GM15510 (cell line): ENCODE measurements around the gene NDUFA13.

Experiments used
- POLR2A ChIP-seq: IDR thresholded peaks from 3 replicates; pipeline ENCODE4 v1.6.1; 2011; ENCODE audit warnings: borderline replicate concordance; ENCODE audit not compliant: insufficient read length; ENCODE audit errors: extremely low read depth

NDUFA13 gene

DNA sequence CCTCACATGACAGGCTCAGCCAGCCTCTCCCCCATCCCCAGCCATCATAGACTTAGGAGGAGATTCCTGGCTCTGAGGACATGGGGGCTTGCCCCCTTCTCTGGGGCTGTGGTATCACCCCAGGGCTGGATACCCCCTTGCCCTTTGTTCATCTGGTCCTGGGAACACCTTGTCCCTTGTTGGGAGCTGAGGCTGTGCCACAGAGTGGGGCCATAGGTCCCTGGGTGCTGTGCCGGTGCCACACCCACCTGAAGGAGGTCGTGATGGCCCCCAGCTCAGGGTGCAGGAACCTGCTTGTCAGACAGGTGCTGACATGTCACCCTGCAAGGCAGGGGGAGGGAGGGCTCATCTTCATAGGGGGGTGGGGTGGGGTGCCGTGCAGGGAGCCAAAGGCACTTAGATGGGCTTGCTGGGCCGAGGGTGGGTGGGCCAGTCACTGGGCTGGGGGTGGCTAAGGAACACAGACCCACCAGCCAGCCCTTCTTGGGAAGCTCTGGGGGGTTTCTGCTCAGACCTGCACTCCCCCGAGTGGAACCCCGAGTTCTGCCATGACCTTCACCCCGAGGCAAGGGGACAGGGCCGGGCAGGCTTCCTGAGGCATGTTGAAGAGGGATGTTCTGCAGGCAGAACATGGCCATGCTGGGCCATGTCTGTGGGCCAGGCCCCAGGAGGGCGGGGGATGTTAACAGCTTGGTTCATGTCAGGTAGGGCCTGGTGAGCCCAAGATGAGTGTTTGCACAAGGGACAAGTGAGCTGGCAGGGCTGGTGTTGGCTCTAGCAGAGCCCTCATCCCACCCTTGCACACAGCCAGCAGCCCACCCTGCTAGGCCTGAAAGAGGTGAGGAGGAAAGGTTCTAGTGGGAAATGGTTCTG is 28.7 kb upstream of the NDUFA13 start:
- no peak for TF ChIP-seq POLR2A

DNA sequence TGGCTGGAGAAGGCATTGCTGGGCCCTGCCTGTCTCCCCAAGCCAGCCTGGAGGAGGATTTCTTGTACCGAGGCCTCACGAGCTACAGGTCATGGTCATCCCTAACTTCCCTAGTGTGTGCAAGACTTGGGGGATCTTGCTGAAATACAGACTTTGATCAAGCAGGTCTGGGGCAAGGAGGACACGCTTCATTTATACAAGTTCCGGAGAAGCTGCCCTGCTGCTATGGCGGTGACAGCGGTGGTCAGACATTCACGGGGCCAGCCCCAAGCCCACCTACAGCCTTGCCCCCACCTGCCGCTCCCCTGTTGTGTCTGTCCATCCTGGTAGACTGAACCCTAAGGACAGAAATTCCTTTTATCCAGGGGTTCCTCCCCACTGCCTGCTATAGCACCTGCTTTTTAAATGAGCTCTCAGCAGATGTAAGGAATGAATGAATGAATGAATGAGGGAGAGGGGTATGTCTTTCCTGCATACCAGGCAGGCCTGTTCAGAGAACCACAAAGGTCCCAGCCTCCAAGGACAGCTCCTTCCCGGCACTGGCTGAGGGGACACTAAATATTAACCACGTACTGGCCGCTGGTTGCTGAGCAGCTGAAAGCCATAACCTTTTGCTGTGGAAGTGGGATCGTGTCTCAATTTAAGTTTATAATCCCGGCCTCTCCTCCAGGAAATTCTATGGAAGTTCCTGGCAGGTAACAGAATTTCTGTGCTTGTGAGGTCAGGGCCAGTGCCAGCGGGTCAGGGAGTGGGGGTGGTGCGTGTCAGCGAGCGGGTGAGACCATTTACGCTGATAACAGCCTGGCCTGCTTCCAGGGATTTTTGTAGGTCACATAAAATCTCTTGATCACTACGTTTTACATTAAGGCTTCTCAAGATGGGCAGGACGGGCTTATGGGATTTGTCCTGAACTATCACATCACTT is 27.8 kb upstream of the NDUFA13 start:
- TF ChIP-seq POLR2A = no peak

- no peak for TF ChIP-seq POLR2A
Measured at GRCh38 chr19:19488875-19489690, 26.9 kb upstream of the NDUFA13 start.

DNA sequence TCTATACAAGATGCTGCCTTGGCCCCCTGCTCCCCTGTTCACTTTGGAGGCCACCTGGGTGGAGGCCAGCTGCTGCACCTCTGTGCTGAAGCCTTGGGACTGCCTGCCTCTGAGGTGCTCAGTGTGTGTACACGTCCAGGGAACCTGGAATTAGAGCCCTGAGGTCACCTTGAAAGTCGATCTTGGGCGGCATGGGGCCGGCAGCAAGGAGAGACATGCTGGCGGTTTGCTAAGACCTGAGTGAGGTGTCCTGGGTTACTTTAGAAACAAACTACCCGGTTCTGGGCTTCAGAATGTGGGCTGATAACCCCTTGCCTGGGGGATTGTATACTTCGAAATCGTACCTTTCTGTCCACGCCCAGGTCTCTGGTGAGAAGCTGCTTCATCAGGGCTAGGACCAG is 26.2 kb upstream of the NDUFA13 start:
- TF ChIP-seq POLR2A = no peak

DNA sequence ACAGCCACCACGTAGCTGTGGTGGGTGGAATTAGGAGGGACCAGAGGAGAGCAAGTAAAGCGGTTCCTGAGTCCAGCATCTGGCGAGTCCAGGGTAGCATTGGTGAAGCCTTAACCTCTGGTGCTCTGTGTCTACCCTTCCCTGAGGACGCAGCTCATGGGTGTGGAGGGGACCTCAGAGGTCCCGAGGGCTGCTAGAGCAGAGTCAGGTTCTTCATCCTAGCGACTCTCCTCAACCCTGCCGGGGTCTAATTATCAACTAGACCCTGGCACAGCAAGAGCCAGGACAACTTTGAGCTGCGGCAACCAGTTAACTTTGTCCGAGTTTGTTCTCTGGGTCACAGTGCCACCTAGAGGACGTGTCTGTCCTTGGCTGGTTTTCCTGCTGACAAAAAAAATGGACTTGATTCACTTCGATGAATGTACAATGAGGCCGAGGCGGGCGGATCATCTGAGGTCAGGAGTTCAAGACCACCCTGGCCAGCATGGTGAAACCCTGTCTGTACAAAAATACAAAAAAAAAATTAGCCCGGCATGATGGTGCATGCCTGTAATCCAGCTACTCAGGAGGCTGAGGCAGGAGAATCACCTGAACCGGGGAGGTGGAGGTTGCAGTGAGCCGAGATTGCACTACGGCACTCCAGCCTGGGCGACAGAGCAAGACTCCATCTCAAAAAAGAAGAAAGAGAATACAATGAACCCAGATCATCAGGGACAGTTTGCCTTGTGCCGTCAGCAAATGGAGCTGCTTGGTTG is 25.6 kb upstream of the NDUFA13 start:
- no peak for TF ChIP-seq POLR2A

DNA sequence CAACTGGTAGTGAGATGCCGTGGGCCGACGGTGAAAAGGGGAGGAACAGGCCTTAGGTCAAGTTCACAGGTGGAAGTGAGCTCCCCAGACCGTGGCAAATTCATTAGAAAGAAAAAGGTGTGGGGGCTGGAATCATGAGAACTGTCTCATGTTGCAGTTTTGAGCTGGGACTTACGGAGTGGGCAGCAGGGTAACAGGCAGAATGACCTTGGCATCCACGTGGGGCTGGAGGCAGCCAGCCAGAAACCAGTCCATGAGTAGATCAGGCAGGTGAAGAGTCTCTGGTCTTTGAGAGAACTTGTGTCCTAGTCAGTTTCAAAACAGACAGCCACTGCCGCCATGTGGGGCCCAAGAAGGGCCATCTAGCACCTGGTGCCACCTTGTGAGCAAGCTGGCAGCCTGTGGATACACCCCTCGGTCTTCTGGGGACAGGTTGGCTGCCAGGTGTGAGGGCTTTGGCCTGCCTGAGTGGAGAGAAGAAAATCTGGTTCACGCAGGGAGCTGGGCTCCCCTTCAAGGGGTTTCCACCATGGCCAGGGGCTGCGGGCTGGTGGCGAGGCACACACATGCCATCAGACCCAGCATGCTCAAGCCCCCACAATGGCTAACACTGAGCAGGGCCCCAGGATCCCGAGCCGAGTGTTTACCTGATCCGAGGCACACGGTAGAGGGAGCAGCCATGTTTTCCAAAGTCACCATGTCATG is 24.6 kb upstream of the NDUFA13 start:
- no peak for TF ChIP-seq POLR2A

- TF ChIP-seq POLR2A = no peak
Measured at GRCh38 chr19:19492026-19492610, 23.9 kb upstream of the NDUFA13 start.

- TF ChIP-seq POLR2A = no peak
Measured at GRCh38 chr19:19493841-19494546, 22.0 kb upstream of the NDUFA13 start.

DNA sequence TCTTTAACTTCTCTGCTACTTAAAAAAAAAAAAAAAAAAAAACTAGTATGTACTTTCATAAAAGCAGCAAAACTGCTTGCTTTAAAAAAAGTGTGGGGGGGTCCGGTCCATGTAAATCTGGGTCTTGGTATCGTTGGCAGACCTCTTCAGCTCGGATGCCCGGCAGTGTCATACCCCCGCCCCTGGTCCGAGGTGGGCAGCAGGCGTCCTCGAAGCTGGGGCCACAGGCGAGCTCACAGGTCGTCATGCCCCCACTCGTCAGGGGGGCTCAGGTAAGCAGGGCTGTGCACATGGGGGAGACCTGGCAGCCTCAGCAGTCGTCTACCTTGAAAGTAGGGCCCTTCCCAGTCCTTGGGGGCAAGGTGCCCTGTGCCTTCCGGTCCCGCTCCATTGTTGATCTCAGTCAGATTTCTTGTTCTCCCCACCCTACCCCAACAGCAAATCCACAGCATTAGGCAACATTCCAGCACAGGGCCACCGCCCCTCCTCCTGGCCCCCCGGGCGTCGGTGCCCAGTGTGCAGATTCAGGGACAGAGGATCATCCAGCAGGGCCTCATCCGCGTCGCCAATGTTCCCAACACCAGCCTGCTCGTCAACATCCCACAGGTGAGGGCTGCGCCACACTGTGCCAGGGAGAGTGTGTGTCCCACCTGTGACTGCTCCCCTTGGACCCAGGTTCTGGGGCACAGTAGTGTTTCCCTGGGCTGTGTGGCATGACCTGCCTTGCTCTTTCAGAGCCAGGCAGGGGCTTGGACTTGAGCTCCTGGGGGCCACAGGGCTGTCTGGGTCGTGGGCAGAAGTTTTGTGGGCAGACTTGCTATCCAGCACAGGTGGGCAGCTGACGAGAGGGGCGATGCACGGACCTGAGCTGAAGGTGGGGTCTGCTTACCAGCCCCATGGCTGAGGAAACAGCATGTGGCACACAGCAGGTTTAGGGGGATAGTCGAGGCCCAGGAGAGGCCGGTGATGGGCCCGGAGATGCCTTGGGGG is 20.1 kb upstream of the NDUFA13 start:
- no peak for TF ChIP-seq POLR2A

- TF ChIP-seq POLR2A = no peak
Measured at GRCh38 chr19:19498255-19498991, 17.6 kb upstream of the NDUFA13 start.
